Aorta (tissue), 5 donors: ENCODE results near the gene DCHS2. TPM values are rescaled to one million over a fixed set of nuclear protein-coding genes. Genes with fewer than 3 reads are reported as not detected.

Experiments used
- ATAC-seq: fragments of 200-7000 bp; cut with Tn5 transposase; one replicate; pipeline ENCODE4 v1.9.1; 2022; ENCODE audit warnings: moderate library complexity; ENCODE audit not compliant: low FRiP score
- DNase-seq, 2 donors: peaks; one replicate each; pipeline ENCODE4 v3.0.0-alpha.2; 2020
- H3K27ac ChIP-seq, 2 donors: one replicate each; pipeline ENCODE4 v1.5.1; 2013; ENCODE audit warnings: low read length in 2 of 2, mild to moderate bottlenecking in 2 of 2, moderate library complexity in 2 of 2, control low read depth in 1 of 2, inconsistent platforms in 1 of 2, low read depth in 1 of 2
- H3K27me3 ChIP-seq, 2 donors: one replicate each; pipeline ENCODE4 v1.6.1; 2013; ENCODE audit warnings: control low read depth in 1 of 2, low read length in 1 of 2, mild to moderate bottlenecking in 1 of 2, moderate library complexity in 1 of 2; ENCODE audit not compliant: insufficient read depth in 2 of 2, control insufficient read depth in 1 of 2
- H3K36me3 ChIP-seq, 2 donors: one replicate each; pipeline ENCODE4 v1.6.1; 2013; ENCODE audit warnings: control low read depth in 1 of 2, low read length in 1 of 2, mild to moderate bottlenecking in 1 of 2; ENCODE audit not compliant: insufficient read depth in 2 of 2, control insufficient read depth in 1 of 2
- H3K4me1 ChIP-seq, 2 donors: one replicate each; pipeline ENCODE4 v1.6.1; 2013; ENCODE audit warnings: low read length in 2 of 2, control low read depth in 1 of 2, mild to moderate bottlenecking in 1 of 2, moderate library complexity in 1 of 2; ENCODE audit not compliant: insufficient read depth in 2 of 2, control insufficient read depth in 1 of 2
- H3K4me3 ChIP-seq, 2 donors: one replicate each; pipeline ENCODE4 v1.5.1; 2013; ENCODE audit warnings: low read length in 2 of 2, control low read depth in 1 of 2, mild to moderate bottlenecking in 1 of 2
- H3K9me3 ChIP-seq: one replicate; pipeline ENCODE4 v1.6.1; 2013; ENCODE audit warnings: mild to moderate bottlenecking, low read length; ENCODE audit not compliant: control insufficient read depth
- WGBS, 2 donors: extraction: QIAGEN DNeasy Blood & Tissue Kit; methylation state at CpG; one replicate each; pipeline ENCODE4 v1.1.7; 2013; 5-methylcytosine and 5-hydroxymethylcytosine counted together
- intact Hi-C, 2 donors: fragments of 100-400 bp; cut with DNase I; formaldehyde crosslinking; loops; one replicate each; pipeline versions ENCODE4 v1.14.2 to v1.15.0; 2022
- polyA plus RNA-seq, 2 donors: library from polyadenylated mRNA; stranded (reverse); fragments of 200-250 nt; gene quantifications; one replicate each; pipeline ENCODE4 v1.2.3, GENCODE V29; 2013
- total RNA-seq, 2 donors: library from RNA; stranded (reverse); fragmentation: NEBNext Ultra II Directional; extraction: Animal tissue kit (Norgen Biotek cat#: 25700); gene quantifications; one replicate each; pipeline ENCODE4 v1.2.1, GENCODE V29; 2021
- donor health status: healthy with polysubstance abuse.
- donor health status: Bipolar disorder and iron deficiency.
- donor health status: DM: no; HTN: no; CAD: no.
- donor health status: DM: no; HTN: no; CAD: no.
- donor health status: DM: yes; HTN: yes; CAD: no.

The DCHS2 gene
- total and polyA plus RNA-seq, 4 donors = 0.03 to 0.08 (median 0.06) TPM; not detected in 1

DNA sequence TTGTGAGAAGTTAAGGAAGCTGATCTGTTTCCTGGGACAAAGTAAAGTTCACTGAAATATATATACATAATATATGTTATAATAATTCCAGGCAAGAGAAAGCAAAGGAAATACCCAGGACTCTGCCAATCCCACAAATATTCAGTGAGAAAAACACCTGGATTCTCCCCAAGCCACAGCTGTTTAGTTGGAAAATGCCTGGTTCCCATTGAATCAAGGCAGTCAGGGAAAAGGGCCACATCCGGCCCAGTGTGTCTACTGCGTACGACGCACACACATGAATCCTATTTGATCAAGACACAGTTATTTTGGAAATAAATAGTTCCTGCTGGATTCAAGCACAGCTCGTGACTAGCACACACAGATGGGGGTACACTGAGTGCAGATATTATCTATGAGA lies 6.3 kb upstream of the DCHS2 start:
- WGBS, 2 donors = 91 to 94% methylated on average over 5 of the region's 5 CpGs
- H3K27me3 ChIP-seq = no peaks in the 10 kb centered on the region
- ATAC-seq (no peak), DNase-seq (no peak)
- H3K4me1 ChIP-seq = no peaks in the 10 kb centered on the region
- no peak overlapping the region for H3K4me3 ChIP-seq
- intact Hi-C loops = no loop called here
- H3K27ac ChIP-seq = no peak overlapping the region
- H3K9me3 ChIP-seq = no peaks in the 10 kb centered on the region
- H3K36me3 ChIP-seq = no peaks in the 10 kb centered on the region

- H3K27ac ChIP-seq = no peak overlapping the region
- no peaks in the 10 kb centered on the region for H3K36me3 ChIP-seq
- DNase-seq (no peak), ATAC-seq (no peak)
- H3K9me3 ChIP-seq = no peaks in the 10 kb centered on the region
- H3K27me3 ChIP-seq = no peaks in the 10 kb centered on the region
- 91 to 92% methylated on average over 2 of the region's 2 CpGs for WGBS, 2 donors
- H3K4me3 ChIP-seq = no peak overlapping the region
- no peaks in the 10 kb centered on the region for H3K4me1 ChIP-seq
- intact Hi-C loops = no loop called here
Measured at GRCh38 chr4:154495867-154496266, 4.3 kb upstream of the DCHS2 start.

DNA sequence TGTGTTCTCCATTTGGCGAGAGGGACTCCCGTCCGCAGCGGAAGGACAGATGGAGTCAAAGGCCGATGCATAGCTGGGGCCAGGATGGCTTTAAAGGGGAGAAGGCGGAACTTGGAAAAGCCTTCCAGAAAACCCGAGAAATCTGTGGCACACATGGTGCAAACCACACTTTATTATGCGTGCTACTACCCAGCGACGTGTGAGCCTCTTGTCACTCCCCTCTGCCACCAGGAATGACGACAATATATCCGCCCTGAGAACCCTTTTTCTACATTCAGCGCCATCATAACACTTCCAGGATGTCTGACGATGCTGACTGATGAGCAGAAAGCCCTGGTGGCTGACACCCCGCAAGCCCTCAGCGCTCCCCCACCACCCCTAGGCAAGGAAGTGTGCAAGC lies 689 bp upstream of the DCHS2 start:
- WGBS, 2 donors = 36 to 39% methylated on average over 16 of the region's 16 CpGs
- Histone ChIP-seq H3K27me3 (no peaks in the 10 kb centered on the region), H3K36me3 (no peaks in the 10 kb centered on the region), H3K4me1 (no peaks in the 10 kb centered on the region), H3K9me3 (no peaks in the 10 kb centered on the region), H3K4me3 (peak overlapping the region in 1 of 2 donors; percentile 41), H3K27ac (no peak overlapping the region)
- intact Hi-C loops = no loop called here
- no peak for ATAC-seq
- DNase-seq = no peak

- H3K4me1 ChIP-seq = no peaks in the 10 kb centered on the region
- WGBS, 2 donors = 2% methylated on average over 63 to 76 of the region's 76 CpGs
- DNase-seq = peak in 1 of 2 donors; percentile 77
- no peaks in the 10 kb centered on the region for H3K27me3 ChIP-seq
- no peaks in the 10 kb centered on the region for H3K9me3 ChIP-seq
- no peak overlapping the region for H3K27ac ChIP-seq
- peak overlapping the region; percentile 22 to 41 for H3K4me3 ChIP-seq
- intact Hi-C loops = no loop called here
- no peaks in the 10 kb centered on the region for H3K36me3 ChIP-seq
- peak; percentile 50 for ATAC-seq
Measured at GRCh38 chr4:154490583-154491340, 837 bp downstream of the DCHS2 start.

- ATAC-seq = peak; percentile 3
- DNase-seq = no peak
- Histone ChIP-seq H3K27me3 (no peaks in the 10 kb centered on the region), H3K4me1 (no peaks in the 10 kb centered on the region), H3K4me3 (no peak overlapping the region), H3K36me3 (no peaks in the 10 kb centered on the region), H3K9me3 (no peaks in the 10 kb centered on the region), H3K27ac (no peak overlapping the region)
- WGBS, 2 donors = 3 to 4% methylated on average over 55 of the region's 55 CpGs
- intact Hi-C loops = no loop called here
Measured at GRCh38 chr4:154490234-154490582, 1.4 kb downstream of the DCHS2 start.

DNA sequence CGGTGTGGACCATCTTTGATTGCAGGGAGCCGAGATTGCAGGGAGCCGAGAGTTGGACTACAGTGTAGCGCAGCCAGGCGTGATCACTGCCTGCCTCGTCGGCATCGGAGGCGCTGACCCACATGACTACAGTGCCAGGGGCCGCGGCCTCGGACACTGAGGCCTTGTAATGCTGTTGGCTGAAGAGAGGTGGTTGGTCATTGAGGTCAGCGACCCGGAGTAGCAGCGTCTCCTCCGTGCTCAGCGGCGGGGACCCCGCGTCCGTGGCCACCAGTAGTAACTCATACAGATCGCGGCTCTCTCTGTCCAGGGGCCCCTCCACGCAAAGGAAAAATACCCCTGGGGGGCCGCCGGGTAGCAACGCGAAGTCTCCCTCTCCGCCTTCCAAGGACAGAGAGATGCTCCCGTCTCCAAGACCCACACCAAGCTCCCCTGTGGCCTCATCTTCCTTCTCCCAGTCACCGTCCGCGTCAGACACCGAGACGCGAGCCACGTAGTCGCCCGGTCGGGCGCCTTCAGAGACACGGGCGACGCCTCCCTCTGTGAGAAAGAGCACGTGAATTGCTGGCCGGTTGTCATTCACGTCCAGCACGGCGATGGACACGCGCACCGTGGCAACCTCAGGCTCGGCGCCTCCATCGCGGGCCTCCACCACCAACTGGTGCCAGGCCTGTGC lies 1.9 kb downstream of the DCHS2 start:
- intact Hi-C loops = no loop called here
- DNase-seq (no peak), ATAC-seq (no peak)
- Histone ChIP-seq H3K27ac (no peak overlapping the region), H3K4me1 (no peaks in the 10 kb centered on the region), H3K36me3 (no peaks in the 10 kb centered on the region), H3K4me3 (no peak overlapping the region), H3K9me3 (no peaks in the 10 kb centered on the region), H3K27me3 (no peaks in the 10 kb centered on the region)
- WGBS, 2 donors = 46 to 48% methylated on average over 51 to 56 of the region's 56 CpGs

- Histone ChIP-seq H3K36me3 (no peaks in the 10 kb centered on the region), H3K4me3 (no peak overlapping the region), H3K27ac (no peak overlapping the region), H3K9me3 (no peaks in the 10 kb centered on the region), H3K4me1 (peaks cover 0 to 1% of the 10 kb centered on the region in 2 donors), H3K27me3 (no peaks in the 10 kb centered on the region)
- no peak for ATAC-seq
- no peak for DNase-seq
- 80 to 86% methylated on average over 4 of the region's 4 CpGs for WGBS, 2 donors
- intact Hi-C loops = no loop called here
Measured at GRCh38 chr4:154487145-154487544, 4.5 kb downstream of the DCHS2 start.

DNA sequence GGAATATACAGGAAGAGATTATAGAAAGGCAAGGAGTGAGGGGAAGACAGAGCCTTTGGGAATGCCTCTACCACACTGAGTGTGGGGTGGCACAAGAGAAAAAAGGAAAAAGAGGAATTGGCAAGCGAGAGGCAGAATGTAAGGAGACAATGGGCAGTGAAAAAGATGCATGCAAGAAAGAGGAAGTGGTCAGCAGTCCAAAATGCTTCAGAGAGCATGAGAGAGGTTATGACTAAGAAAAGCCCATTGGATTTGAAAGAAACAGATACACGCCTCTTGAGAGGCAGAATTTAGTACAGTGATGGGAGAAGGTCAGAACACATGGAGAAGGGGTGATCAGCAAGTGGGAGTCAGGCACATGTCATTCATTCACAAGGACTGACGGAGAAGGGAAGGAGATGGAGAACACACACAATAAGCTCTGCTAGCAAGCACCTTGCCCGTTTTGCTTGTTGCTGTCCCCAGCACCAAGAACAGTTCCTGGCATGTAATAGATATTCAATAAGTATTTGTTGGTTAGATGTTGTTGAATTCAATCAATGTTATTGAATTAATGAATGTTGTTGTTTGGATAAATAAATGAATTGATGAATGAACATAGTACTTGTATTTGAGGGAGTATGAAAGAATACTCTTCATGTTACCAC lies 6.3 kb downstream of the DCHS2 start:
- H3K4me3 ChIP-seq = no peak overlapping the region
- H3K4me1 ChIP-seq = peaks cover 0 to 1% of the 10 kb centered on the region in 2 donors
- intact Hi-C loops = no loop called here
- ATAC-seq (no peak), DNase-seq (no peak)
- H3K27me3 ChIP-seq = no peaks in the 10 kb centered on the region
- 55 to 67% methylated on average over 4 of the region's 4 CpGs for WGBS, 2 donors
- no peak overlapping the region for H3K27ac ChIP-seq
- H3K9me3 ChIP-seq = no peaks in the 10 kb centered on the region
- no peaks in the 10 kb centered on the region for H3K36me3 ChIP-seq

- Histone ChIP-seq H3K27me3 (no peaks in the 10 kb centered on the region), H3K9me3 (no peaks in the 10 kb centered on the region), H3K4me1 (no peaks in the 10 kb centered on the region), H3K27ac (no peak overlapping the region), H3K36me3 (no peaks in the 10 kb centered on the region), H3K4me3 (no peak overlapping the region)
- ATAC-seq (no peak), DNase-seq (no peak)
- intact Hi-C loops = no loop called here
- WGBS, 2 donors = 93 to 94% methylated on average over 4 of the region's 4 CpGs
Measured at GRCh38 chr4:154478547-154478946, 13.1 kb downstream of the DCHS2 start.
